NCI-H2029 (cell line): ENCODE results near the gene ANXA7.
"Not testable (repeated sequence)": the region's sequence is repeated elsewhere in the genome, so short reads cannot be mapped to it uniquely, and the experiment has no call there.

ENCODE experiments used
- DNase-seq: peaks from one replicate; lab custom pipeline; 2025; lab: John Stamatoyannopoulos, UW

The ANXA7 gene

DNA sequence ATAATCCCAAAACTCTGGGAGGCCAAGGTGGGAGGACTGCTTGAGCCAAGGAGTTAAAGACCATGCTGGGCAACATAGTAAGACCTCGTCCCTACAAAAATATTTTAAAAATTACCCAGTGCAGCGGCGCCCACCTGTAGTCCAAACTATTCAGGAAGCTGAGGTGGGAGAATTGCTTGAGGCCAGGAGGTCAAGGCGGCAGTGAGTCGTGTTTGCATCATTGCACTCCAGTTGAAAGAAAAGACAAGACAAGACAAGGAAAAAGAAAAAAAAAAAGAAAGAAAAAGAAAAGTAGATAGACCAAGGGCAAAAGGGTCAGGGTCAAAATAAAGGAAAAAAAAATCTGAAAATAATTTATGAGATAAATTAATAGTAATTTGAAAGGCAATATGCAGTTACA is 5.8 kb downstream of the ANXA7 start:
- DNase-seq, result no peak

GRCh38 chr10:73407495-73407894 is 6.4 kb downstream of the ANXA7 start:
- no peak for DNase-seq

DNA sequence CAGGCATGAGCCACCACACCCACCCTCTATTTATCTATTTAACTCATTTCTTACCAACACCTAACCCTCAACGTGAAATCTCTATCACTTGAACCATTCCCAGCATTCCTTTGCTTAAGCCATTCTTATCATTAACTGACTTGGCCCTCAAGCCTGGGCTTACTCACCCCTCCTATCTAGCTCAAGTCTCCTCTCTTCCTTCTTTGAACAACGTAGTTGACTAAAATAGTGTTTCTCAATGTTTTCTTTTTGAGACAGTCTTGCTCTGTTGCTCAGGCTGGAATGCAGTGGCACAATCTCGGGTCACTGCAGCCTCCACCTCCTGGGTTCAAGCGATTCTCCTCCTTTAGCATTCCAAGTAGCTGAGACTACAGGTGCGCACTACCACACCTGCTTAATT is 7.0 kb downstream of the ANXA7 start:
- no peak for DNase-seq

GRCh38 chr10:73405556-73405955 is 8.3 kb downstream of the ANXA7 start:
- DNase-seq, result no peak

DNA sequence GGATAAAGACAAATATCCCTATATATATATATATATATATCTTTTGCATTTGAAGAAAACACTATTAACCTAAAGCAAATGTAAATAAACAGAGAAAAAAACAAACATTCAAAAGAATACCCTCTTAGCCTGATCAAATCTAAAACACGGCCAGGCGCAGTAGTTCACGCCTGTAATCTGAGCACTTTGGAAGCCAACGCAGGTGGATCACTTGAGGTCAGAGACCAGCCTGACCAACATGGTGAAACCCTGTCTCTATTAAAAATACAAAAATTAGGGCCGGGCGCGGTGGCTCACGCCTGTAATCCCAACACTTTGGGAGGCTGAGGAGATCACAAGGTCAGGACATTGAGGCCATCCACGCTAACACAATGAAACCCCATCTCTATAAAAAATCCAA is 9.2 kb downstream of the ANXA7 start:
- no peak for DNase-seq

- no peak for DNase-seq
These were observed 12.2 kb downstream of the ANXA7 start for GRCh38 chr10:73401636-73402035.

GRCh38 chr10:73399063-73399462 is 14.8 kb downstream of the ANXA7 start:
- no peak for DNase-seq

GRCh38 chr10:73398024-73398423 is 15.8 kb downstream of the ANXA7 start:
- no peak for DNase-seq

DNA sequence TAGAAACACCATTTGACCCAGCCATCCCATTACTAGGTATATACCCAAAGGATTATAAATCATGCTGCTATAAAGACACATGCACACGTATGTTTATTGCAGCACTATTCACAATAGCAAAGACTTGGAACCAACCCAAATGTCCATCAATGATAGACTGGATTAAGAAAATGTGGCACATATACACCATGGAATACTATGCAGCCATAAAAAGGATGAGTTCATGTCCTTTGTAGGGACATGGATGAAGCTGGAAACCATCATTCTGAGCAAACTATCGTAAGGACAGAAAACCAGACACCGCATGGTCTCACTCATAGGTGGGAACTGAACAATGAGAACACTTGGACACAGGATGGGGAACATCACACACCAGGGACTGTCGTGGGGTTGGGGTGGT is 19.5 kb downstream of the ANXA7 start:
- DNase-seq, result not testable (repeated sequence)

DNA sequence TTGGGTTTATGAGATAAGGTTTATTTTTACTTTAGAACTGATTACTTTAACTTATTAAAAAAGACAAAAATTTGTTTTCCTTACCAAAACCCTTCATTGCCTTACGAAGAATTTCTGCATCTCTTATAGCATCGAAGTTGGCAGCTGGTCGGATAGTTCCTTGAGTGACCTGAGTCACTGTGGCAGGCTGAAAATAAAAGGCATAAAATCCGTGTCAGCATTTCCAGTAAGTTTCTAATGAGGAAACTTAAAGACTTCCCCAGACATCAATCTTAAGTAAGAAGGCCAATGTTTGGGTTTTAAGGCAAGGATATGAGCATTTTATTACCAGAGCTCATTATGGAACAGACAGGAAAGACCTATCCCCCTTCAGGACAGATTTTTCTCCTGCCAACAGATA is 25.6 kb downstream of the ANXA7 start:
- DNase-seq, result no peak

- DNase-seq, result no peak
These were observed 27.3 kb downstream of the ANXA7 start for GRCh38 chr10:73386583-73386982.

GRCh38 chr10:73379064-73379748 is 34.7 kb downstream of the ANXA7 start:
- DNase-seq, result no peak

DNA sequence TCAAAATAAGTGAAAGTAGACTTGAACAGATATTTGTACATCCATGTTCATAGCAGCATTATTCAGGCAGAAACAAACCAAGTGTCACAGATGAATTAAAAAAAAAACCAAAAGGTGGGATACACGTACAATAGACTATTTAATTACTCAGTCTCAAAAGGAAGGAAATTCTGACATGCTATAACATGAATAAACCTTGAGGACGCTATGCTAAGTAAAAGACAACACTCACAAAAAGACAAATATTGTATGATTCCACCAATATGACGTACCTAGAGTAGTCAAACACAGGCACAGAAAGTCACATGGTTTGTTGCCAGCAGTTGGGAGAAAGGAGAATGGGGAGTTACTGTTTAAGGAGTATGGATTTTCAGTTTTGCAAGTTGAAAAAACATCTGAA is 37.2 kb downstream of the ANXA7 start:
- no peak for DNase-seq

DNA sequence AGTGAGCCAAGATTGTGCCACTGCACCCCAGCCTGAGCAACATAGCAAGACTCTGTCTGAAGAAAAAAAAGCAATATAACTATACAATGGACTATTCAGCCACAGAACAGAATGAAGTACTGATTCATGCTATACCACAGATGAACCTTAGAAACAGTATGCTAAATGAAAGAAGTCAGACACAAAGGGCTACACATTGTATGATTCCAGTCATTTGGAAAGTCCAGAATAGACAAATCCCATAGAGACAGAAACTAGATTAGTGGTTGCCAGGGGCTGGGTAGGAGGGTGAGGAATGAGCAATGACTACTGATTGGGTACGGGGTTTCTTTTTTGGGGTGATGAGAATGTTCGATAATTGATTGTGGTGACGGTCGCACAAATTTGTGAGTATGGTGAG is 45.6 kb downstream of the ANXA7 start:
- no peak for DNase-seq

DNA sequence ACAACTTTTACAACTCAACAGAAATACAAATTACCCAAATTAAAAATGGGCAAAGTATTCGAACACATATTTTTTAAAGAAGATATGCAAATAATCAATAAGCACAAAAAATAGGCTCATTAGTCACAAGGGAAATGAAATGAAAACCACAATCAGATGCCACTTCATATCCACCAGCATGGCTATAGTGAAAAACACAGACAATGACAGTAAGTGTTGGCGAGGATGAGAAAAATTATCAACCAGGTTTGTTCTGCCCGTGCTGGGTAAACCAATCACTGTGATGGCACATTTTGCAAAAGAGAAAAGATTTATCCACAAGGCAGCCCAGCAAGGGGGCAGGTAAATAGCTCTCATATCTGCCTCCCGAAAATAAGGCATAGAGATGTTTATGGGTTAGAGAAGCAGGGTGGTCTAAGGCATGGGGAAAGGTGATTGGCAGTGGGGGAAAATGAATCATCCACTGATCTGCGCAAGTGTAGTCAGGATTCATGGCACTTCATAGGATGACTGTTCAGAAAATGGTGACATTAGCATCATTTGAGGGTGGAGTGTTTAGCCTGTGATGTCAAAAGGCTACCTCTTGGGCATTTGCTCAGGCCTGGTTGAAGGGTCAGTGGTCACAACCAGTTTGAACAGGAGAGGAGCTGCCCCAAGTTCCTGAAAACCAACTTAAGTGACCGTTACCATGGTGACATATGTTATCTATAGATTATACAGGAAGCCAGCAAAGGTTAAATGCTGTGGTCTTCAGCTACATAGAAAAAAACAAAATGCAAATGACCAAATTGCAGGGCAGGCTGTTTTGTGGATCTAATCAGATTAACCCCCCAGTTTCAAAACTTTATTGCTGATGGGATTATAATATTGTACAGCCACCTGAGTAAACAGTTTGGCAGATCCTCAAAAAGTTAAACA is 47.2 kb downstream of the ANXA7 start:
- no peak for DNase-seq

- no peak for DNase-seq
These were observed 48.9 kb downstream of the ANXA7 start for GRCh38 chr10:73364964-73365363.

- DNase-seq, result peak; percentile 45
These were observed 54.4 kb downstream of the ANXA7 start for GRCh38 chr10:73359492-73359891.

DNA sequence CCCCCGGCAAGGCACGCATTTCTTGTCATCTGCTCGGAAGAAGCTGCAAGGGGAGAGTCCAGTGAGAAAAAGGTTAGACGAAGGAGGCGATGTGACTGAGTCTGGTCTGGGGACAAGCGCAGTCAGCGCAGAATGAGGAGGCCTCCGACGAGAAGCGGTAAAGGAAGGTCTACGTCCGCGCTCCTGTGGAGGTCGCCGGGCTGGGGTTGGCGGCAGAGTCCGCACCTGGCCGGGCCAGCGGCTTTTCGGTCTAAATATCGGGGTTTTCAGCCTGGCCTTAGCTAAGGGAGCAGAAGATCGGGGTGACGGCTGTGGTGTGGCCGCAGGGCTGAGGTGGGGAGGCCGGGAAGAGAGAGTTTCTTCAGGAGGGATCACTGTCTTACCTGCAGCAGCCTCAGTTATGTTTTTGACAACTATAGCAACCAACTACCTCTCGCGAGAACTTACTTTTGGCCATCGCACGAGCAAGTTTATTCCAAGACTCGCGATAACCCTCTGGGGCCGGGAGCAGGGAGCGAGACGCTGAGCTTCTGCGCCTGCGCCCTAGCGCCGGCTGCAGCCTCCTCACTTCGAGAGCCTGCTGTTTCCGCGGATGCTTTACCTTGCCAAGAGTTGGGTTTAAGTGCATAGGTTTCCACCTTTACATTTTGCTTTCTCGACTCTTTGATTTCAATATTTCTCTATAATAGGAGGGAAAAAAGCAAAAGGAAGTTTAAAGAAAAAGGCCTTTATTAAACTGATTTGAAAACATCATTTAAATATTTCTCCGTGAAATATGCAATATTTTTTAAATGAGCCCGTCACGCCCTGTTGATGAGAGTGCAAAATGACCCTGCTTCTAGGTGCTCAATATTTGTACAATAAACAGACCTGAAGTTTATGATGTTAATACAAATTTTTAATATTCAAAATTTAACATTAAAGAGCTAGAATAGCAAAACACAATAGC is 55.3 kb downstream of the ANXA7 start, which contains the start of gene CFAP70:
Gene CFAP70 (minus strand): TSS at position 534 of the 949 bp plus-strand sequence. CDS start 4,068 bp downstream, outside the sequence.
- DNase-seq, result peak; percentile 87

DNA sequence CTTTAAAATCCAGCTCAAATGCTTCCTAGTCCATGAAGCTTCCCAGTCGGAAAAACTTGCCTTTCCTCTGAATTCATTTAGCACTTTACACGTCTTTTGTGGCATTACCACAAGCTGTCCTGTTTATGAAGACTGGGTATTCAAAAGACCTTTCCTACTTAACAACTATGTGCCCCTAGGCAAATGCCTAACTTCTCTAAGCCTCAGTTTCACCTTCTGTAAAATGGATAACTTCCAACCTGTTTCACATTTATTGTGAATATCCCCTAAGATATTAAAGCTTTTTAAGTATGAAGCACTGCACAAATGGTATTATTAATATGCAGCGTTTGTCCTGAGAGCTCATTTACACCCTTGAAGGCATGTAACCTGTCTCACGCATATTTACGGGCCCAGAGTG is 56.0 kb downstream of the ANXA7 start:
- DNase-seq, result no peak

GRCh38 chr10:73357166-73357565 is 56.7 kb downstream of the ANXA7 start:
- DNase-seq, result no peak

GRCh38 chr10:73344269-73344668 is 69.6 kb downstream of the ANXA7 start:
- DNase-seq, result no peak

DNA sequence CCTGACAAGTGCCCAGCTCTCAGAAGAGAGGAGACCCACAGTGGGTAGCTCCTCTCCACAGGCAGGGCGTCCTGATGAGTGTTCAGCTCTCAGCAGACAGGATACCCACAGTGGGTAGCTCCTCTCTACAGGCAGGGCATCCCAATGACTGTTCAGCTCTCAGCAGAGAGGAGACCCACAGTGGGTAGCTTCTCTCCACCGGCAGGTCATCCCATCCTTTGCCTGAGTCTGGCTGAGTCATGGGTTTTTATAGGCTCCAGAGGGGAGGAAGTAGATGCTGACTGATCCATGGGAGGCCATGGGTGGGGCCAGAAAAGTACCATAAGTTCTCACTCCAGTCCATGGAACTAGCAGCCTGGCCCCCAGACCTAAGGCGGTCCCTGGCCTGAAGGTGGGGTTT is 73.7 kb downstream of the ANXA7 start:
- DNase-seq, result no peak
